ENCODE results near the gene NNMT.

NNMT gene

DNA sequence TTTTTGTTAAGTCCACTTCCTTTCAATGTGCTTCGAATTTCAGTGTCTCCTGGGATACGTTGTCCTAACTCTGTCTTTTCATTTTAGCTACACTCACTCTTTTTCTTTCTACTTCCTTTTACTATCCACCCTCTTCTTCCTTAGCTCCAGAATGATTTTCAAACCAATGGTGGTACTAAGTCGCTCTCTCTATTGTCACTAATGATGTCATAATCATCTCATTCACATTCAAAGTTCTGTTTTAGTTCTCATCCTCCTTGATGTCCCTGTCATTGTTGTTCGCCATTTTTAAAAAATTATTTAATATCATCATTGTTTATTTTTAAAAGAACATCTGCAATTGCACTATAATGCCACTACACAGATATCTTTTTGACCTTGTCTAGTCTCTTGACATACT lies 47.3 kb downstream of the NNMT start:
- TF ChIP-seq, protein P1, sequence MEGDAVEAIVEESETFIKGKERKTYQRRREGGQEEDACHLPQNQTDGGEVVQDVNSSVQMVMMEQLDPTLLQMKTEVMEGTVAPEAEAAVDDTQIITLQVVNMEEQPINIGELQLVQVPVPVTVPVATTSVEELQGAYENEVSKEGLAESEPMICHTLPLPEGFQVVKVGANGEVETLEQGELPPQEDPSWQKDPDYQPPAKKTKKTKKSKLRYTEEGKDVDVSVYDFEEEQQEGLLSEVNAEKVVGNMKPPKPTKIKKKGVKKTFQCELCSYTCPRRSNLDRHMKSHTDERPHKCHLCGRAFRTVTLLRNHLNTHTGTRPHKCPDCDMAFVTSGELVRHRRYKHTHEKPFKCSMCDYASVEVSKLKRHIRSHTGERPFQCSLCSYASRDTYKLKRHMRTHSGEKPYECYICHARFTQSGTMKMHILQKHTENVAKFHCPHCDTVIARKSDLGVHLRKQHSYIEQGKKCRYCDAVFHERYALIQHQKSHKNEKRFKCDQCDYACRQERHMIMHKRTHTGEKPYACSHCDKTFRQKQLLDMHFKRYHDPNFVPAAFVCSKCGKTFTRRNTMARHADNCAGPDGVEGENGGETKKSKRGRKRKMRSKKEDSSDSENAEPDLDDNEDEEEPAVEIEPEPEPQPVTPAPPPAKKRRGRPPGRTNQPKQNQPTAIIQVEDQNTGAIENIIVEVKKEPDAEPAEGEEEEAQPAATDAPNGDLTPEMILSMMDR (conservative IDR thresholded peaks at IDR 0.05; ENCODE audit: low read depth, low read length): no peak
- no peak for DNase-seq (ENCODE audit: low read depth)
- H3K4me3 ChIP-seq (ENCODE audit: low read depth, low read length): no peak overlapping the region

DNA sequence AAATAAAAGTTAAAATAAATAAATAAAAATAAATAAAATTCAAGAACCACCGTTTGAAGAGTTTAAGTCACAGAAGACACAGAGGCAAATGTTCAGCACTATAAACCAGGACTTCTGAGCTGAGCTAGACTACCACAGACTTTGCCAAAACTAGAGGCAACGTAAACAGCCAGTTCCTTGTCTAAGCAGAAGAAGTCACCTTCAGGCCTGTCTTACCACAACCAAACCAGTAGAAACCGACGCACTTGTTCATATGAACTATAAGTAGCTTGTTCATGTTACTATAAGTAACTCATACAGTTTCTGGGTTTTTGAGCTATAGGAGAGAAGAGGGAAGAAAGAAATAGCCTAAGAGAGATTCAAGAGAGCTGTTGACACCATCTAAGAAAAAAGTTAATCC lies 48.3 kb downstream of the NNMT start:
- TF ChIP-seq, protein P1 (conservative IDR thresholded peaks at IDR 0.05; ENCODE audit: low read depth, low read length): no peak
- DNase-seq (ENCODE audit: low read depth): no peak
- H3K4me3 ChIP-seq (ENCODE audit: low read depth, low read length): no peak overlapping the region

DNA sequence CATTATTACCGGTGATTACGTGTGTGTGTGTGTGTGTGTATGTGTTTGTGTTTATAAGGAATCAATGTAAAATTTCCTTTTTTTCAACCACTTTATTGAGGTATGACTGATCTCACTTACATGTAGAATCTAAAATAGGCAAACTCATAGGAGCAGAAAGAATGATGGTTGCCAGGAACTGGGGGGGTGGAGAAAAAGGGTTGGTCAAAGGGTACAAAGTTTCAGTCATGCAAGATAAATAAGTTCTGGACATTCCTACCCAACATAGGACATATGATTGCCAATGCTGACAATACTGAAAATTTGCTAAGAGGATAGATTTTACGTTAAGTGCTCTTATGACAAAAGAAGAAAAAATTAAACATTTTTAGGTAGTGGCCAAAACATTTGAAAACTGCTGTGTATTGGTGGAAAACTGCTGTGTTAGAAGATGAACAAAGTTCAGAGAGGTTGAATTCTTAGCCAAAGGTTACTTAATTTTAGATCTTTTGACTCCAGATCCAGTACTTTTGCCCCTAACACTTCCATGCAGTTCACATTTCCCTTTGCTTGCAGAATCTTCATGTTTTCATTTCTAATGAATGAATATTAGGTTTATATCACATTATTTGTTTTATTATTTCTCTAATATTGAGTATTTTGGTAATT lies 49.5 kb downstream of the NNMT start:
- H3K4me3 ChIP-seq (ENCODE audit: low read depth, low read length): no peak overlapping the region
- TF ChIP-seq, protein P1 (conservative IDR thresholded peaks at IDR 0.05; ENCODE audit: low read depth, low read length): no peak
- no peak for DNase-seq (ENCODE audit: low read depth)

DNA sequence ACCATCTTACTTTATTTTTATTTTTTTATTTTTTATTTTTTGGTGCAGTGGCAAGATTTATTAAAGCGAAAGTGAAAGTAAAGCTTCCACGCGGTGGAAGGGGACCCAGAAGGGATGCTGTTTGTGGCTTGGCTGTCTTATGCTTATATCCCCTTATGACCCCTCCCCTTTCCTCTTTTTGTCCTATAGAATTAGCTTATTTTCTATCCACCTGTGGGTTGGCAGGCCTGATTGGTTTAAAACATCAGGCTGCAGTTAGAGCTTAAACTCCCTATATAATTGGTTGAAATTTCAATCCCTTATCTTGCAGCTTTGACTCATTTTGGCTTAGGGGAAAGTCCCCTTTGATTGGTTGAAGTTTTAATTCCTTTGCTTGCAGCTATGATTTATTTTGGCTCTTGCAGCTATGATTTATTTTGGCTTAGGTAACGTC lies 50.5 kb downstream of the NNMT start:
- TF ChIP-seq, protein P1 (conservative IDR thresholded peaks at IDR 0.05; ENCODE audit: low read depth, low read length): no peak
- DNase-seq (ENCODE audit: low read depth): peak; percentile 30
- no peak overlapping the region for H3K4me3 ChIP-seq (ENCODE audit: low read depth, low read length)

DNA sequence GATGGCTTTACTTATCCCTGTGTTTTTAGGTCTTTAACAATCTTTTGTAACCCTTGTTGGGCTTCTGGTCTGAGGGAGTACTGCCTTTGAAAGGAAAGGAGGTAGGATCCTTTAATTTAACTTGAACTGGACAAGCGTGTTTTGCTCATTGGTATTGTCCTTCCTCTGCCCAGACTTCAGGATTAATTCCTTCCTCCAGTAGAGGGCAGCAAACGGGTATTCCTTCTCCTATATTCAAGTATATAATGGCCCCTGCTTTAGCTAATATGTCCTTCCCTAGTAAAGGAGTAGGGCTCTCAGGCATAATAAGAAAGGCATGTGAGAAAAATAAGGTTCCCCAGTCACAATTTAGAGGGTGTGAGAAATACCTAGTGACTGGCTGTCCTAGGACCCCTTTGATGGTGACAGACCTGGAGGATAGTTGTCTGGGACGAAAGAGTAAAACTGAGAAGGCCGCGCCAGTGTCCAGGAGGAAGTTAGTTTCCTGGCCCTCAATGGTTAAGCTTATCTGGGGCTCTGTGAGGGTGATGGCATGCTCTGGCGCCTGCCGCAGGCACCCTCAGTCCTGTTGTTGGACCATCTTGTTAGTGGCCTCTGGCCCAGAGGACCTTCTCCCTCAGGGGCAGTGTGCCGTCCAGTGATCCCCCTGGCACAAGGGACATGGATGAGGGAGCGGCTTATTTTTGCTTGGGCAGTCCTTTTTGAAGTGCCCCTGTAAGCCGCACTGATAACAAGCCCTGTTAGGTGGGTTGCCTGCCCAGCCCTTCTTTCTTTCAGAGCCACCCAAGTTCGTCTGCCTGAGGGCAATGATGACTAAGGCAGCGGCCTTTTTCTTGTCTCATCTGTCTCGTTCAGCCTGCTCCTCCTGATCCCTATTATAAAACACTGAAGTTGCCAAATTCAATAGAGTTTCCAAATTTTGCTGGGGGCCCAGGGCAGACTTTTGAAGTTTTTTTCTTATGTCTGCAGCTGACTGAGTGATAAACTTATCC lies 52.3 kb downstream of the NNMT start:
- no peak overlapping the region for H3K4me3 ChIP-seq (ENCODE audit: low read depth, low read length)
- DNase-seq (ENCODE audit: low read depth): peak; percentile 88
- TF ChIP-seq, protein P1 (conservative IDR thresholded peaks at IDR 0.05; ENCODE audit: low read depth, low read length): peak; percentile 68

DNA sequence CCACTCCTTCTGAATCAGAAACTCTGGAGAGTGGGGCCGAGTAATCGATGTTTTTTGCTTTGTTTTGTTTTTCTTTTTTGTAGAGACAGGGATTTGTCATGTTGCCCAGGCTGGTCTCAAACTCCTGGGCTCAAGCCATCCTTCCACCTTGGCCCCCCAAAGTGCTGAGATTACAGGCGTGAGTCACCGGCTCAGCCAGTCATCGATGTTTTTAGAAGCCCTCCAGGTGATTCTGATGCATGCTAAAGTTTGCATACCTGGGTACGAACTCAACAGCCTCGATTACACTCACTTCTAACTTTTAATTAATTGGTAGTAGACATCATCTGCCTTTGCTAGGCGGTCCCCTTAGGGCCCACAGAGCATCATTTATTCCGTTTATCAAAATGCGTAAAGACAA lies 53.8 kb downstream of the NNMT start:
- TF ChIP-seq, protein P1 (conservative IDR thresholded peaks at IDR 0.05; ENCODE audit: low read depth, low read length): no peak
- no peak overlapping the region for H3K4me3 ChIP-seq (ENCODE audit: low read depth, low read length)
- DNase-seq (ENCODE audit: low read depth): no peak
